H1 (cell line): ENCODE results near the gene YIF1A. TPM values are rescaled to one million over a fixed set of nuclear protein-coding genes. Genes with fewer than 3 reads are reported as not detected.

ENCODE experiments used
- CTCF ChIA-PET: fragments of 300-600 bp; sonication (Branson Sonifier 250); formaldehyde crosslinking; loops from one replicate; lab custom pipeline; 2021; ENCODE audit not compliant: partially characterized antibody; lab: Charles Lee
- POLR2A ChIA-PET: fragments of 300-600 bp; sonication (Branson Sonifier 250); formaldehyde crosslinking; loops from one replicate; lab custom pipeline; 2021; ENCODE audit warnings: inconsistent platforms; ENCODE audit not compliant: partially characterized antibody; lab: Charles Lee
- DNase-seq, 2 experiments: peaks; one replicate each; pipeline versions ENCODE4 v3.0.0 to v3.0.0-alpha.2; 2010 to 2022; ENCODE audit warnings: low spot score in 2 of 2, low read depth in 1 of 2, mixed read lengths in 1 of 2
- FAIRE-seq: peaks from 2 replicates; lab custom pipeline; 2011; peaks lifted over from hg19 to GRCh38; lab: Jason Lieb, UNC
- H2AFZ ChIP-seq: 2 replicates; pipeline ENCODE4 v1.8.1; 2012; ENCODE audit warnings: low read length, inconsistent platforms
- H2AK5ac ChIP-seq: 2 replicates; pipeline ENCODE4 v1.6.1; 2013; ENCODE audit warnings: low read depth, low read length
- H2BK120ac ChIP-seq: replicated peaks from 2 replicates; pipeline ENCODE3; 2013; ENCODE audit warnings: low read depth, low read length, inconsistent platforms
- H2BK12ac ChIP-seq: 2 replicates; pipeline ENCODE4 v1.6.1; 2013; ENCODE audit warnings: low read depth, low read length
- H2BK15ac ChIP-seq: 2 replicates; pipeline ENCODE4 v1.6.1; 2013; ENCODE audit warnings: low read length
- H2BK20ac ChIP-seq: 2 replicates; pipeline ENCODE4 v1.6.1; 2013; ENCODE audit warnings: low read length
- H2BK5ac ChIP-seq: 2 replicates; pipeline ENCODE4 v1.6.1; 2013; ENCODE audit warnings: low read depth, low read length
- H3K14ac ChIP-seq: 2 replicates; pipeline ENCODE4 v1.6.1; 2013; ENCODE audit warnings: inconsistent platforms; ENCODE audit not compliant: insufficient read length
- H3K18ac ChIP-seq: 2 replicates; pipeline ENCODE4 v1.6.1; 2013; ENCODE audit warnings: low read length; ENCODE audit errors: extremely low read depth
- H3K23ac ChIP-seq: 2 replicates; pipeline ENCODE4 v1.6.1; 2013; ENCODE audit warnings: inconsistent platforms; ENCODE audit not compliant: insufficient read length
- H3K23me2 ChIP-seq: 2 replicates; pipeline ENCODE4 v1.6.1; 2013; ENCODE audit warnings: low read depth, low read length
- H3K27ac ChIP-seq: 2 replicates; pipeline ENCODE4 v1.6.1; 2011; ENCODE audit warnings: low read depth, low read length, inconsistent platforms
- H3K27me3 ChIP-seq, 4 experiments: replicated peaks in 1 of 4; 1 replicate in 1 of 4; 2 replicates in 3 of 4; pipeline versions ENCODE4 v1.6.1 to v1.8.1; 2011 to 2013; ENCODE audit warnings: low read length in 3 of 4, mild to moderate bottlenecking in 3 of 4, inconsistent platforms in 2 of 4, mixed read lengths in 2 of 4, moderate library complexity in 1 of 4; ENCODE audit not compliant: control insufficient read depth in 3 of 4, insufficient read depth in 3 of 4; ENCODE audit errors: extremely low read depth in 1 of 4
- H3K36me3 ChIP-seq, 4 experiments: 2 replicates each; pipeline versions ENCODE4 v1.6.1 to v1.8.1; 2011 to 2013; ENCODE audit warnings: mild to moderate bottlenecking in 4 of 4, low read length in 3 of 4, moderate library complexity in 2 of 4, control low read depth in 1 of 4, inconsistent platforms in 1 of 4; ENCODE audit not compliant: insufficient read depth in 4 of 4, control insufficient read depth in 2 of 4
- H3K4ac ChIP-seq: replicated peaks from 2 replicates; pipeline ENCODE3; 2013; ENCODE audit warnings: low read length, low read depth, mixed read lengths, inconsistent platforms; ENCODE audit not compliant: insufficient read length
- H3K4me1 ChIP-seq, 4 experiments: replicated peaks in 1 of 4; 1 replicate in 1 of 4; 2 replicates in 3 of 4; pipeline versions ENCODE4 v1.6.1 to v1.8.1; 2011 to 2013; ENCODE audit warnings: low read length in 3 of 4, inconsistent platforms in 2 of 4, mixed read lengths in 1 of 4; ENCODE audit not compliant: insufficient read depth in 4 of 4, control insufficient read depth in 3 of 4
- H3K4me2 ChIP-seq, 2 experiments: 2 replicates each; pipeline versions ENCODE4 v1.6.1 to v1.8.1; 2011 to 2013; ENCODE audit warnings: low read depth in 2 of 2, low read length in 2 of 2, control low read depth in 1 of 2, inconsistent platforms in 1 of 2, mild to moderate bottlenecking in 1 of 2; ENCODE audit not compliant: insufficient read depth in 1 of 2
- H3K4me3 ChIP-seq, 4 experiments: fragments of 200-600, 300-600 bp in 1 of 4; sonication (generic), shearing (Covaris generic), sonication (Bioruptor Twin) in 1 of 4; 2 replicates each; pipeline versions ENCODE4 v1.5.1 to v1.8.1; 2011 to 2016; ENCODE audit warnings: low read length in 4 of 4, low read depth in 3 of 4, control low read depth in 2 of 4, inconsistent platforms in 2 of 4, mild to moderate bottlenecking in 2 of 4, mixed read lengths in 1 of 4, moderate library complexity in 1 of 4; ENCODE audit not compliant: insufficient read depth in 2 of 4; ENCODE audit errors: extremely low read depth in 1 of 4
- H3K56ac ChIP-seq: replicated peaks from 2 replicates; pipeline ENCODE3; 2013; ENCODE audit warnings: low read depth, mild to moderate bottlenecking, mixed read lengths, low read length, inconsistent platforms; ENCODE audit not compliant: insufficient read length
- H3K79me1 ChIP-seq: 2 replicates; pipeline ENCODE4 v1.6.1; 2013; ENCODE audit warnings: low read depth, low read length, control low read depth
- H3K79me2 ChIP-seq, 2 experiments: 2 replicates each; pipeline versions ENCODE4 v1.6.1 to v1.8.1; 2012 to 2013; ENCODE audit warnings: low read length in 2 of 2, mild to moderate bottlenecking in 2 of 2, inconsistent platforms in 1 of 2; ENCODE audit not compliant: insufficient read depth in 2 of 2, control insufficient read depth in 1 of 2
- H3K9ac ChIP-seq, 4 experiments: replicated peaks in 1 of 4; 1 replicate in 1 of 4; 2 replicates in 3 of 4; pipeline versions ENCODE4 v1.6.1 to v1.8.1; 2011 to 2013; ENCODE audit warnings: low read depth in 3 of 4, low read length in 3 of 4, control low read depth in 2 of 4, mild to moderate bottlenecking in 2 of 4, moderate library complexity in 2 of 4, inconsistent platforms in 1 of 4; ENCODE audit errors: extremely low read depth in 1 of 4
- H3K9me3 ChIP-seq, 2 experiments: 2 replicates each; pipeline versions ENCODE4 v1.6.1 to v1.8.1; 2012 to 2013; ENCODE audit warnings: mild to moderate bottlenecking in 2 of 2, moderate library complexity in 2 of 2, control low read depth in 1 of 2, inconsistent platforms in 1 of 2, low read depth in 1 of 2, low read length in 1 of 2, mixed read lengths in 1 of 2; ENCODE audit not compliant: insufficient read depth in 2 of 2
- H4K20me1 ChIP-seq, 2 experiments: replicated peaks in 1 of 2; 2 replicates each; pipeline versions ENCODE3 to v1.8.1; 2011 to 2013; ENCODE audit warnings: inconsistent platforms in 2 of 2, low read length in 2 of 2, mild to moderate bottlenecking in 1 of 2; ENCODE audit not compliant: insufficient read depth in 2 of 2, control insufficient read depth in 1 of 2
- H4K5ac ChIP-seq: 2 replicates; pipeline ENCODE4 v1.6.1; 2013; ENCODE audit warnings: low read length, low read depth, mixed read lengths, inconsistent platforms; ENCODE audit not compliant: insufficient read length
- H4K8ac ChIP-seq: 2 replicates; pipeline ENCODE4 v1.8.0; 2013; ENCODE audit warnings: mild to moderate bottlenecking, moderate library complexity, low read length, inconsistent platforms; ENCODE audit not compliant: insufficient read depth; ENCODE audit errors: extremely low read depth
- H4K91ac ChIP-seq: replicated peaks from 2 replicates; pipeline ENCODE3; 2013; ENCODE audit warnings: low read length, mixed read lengths, inconsistent platforms; ENCODE audit not compliant: insufficient read length
- BACH1 ChIP-seq: IDR thresholded peaks from 2 replicates; pipeline ENCODE4 v1.6.1; 2012; ENCODE audit warnings: low read length, improper control_type of control experiment
- EGR1 ChIP-seq: IDR thresholded peaks from 2 replicates; pipeline ENCODE4 v1.6.1; 2011; ENCODE audit warnings: low read depth, low read length, borderline replicate concordance
- EZH2 ChIP-seq: fragments of 200-600 bp; sonication (generic); IDR thresholded peaks from 2 replicates; pipeline ENCODE4 v1.7.1; 2012; ENCODE audit warnings: low read depth, mild to moderate bottlenecking, moderate library complexity, low read length, inconsistent platforms; ENCODE audit not compliant: severe bottlenecking
- HDAC2 ChIP-seq, 2 experiments: fragments of 300-600 bp in 1 of 2; sonication (generic) in 1 of 2; IDR thresholded peaks; 2 replicates each; pipeline ENCODE4 v1.6.1; 2011 to 2012; ENCODE audit warnings: low read depth in 2 of 2, low read length in 2 of 2, mild to moderate bottlenecking in 2 of 2, moderate library complexity in 2 of 2, borderline replicate concordance in 1 of 2, inconsistent platforms in 1 of 2
- KDM4A ChIP-seq: IDR thresholded peaks from one replicate; pipeline ENCODE4 v1.7.1; 2012; ENCODE audit warnings: low read depth, mild to moderate bottlenecking, moderate library complexity, low read length, inconsistent platforms; ENCODE audit not compliant: severe bottlenecking
- KDM5A ChIP-seq: fragments of 200-600 bp; IDR thresholded peaks from 2 replicates; pipeline ENCODE4 v1.7.1; 2012; ENCODE audit warnings: mild to moderate bottlenecking, low read length, inconsistent platforms, mixed read lengths
- MAX ChIP-seq: IDR thresholded peaks from 2 replicates; pipeline ENCODE4 v1.6.1; 2012; ENCODE audit warnings: inconsistent platforms
- SIN3A ChIP-seq, 2 experiments: IDR thresholded peaks in 1 of 2; conservative IDR thresholded peaks in 1 of 2; 2 replicates each; pipeline ENCODE4 v1.6.1; 2011 to 2012; ENCODE audit warnings: low read length in 2 of 2, improper control_type of control experiment in 1 of 2, low read depth in 1 of 2, mild to moderate bottlenecking in 1 of 2
- SP4 ChIP-seq: IDR thresholded peaks from 2 replicates; pipeline ENCODE4 v1.6.1; 2012; ENCODE audit warnings: low read length, inconsistent platforms
- YY1 ChIP-seq: IDR thresholded peaks from 2 replicates; pipeline ENCODE4 v1.6.1; 2011; ENCODE audit warnings: low read depth, mild to moderate bottlenecking, low read length
- WGBS, 2 experiments: shearing (Covaris generic) in 1 of 2; methylation state at CpG; one replicate each; pipeline versions ENCODE4 v1.1.6 to v1.1.7; 2013 to 2015; ENCODE audit warnings: low lambda C conversion rate in 2 of 2, mixed read lengths in 2 of 2, inconsistent platforms in 1 of 2, low coverage in 1 of 2, missing lambda C conversion rate in 1 of 2; ENCODE audit not compliant: insufficient replicate concordance in 2 of 2, insufficient coverage in 1 of 2, insufficient read length in 1 of 2; ENCODE audit errors: extremely low coverage in 1 of 2, missing lambda C conversion rate in 1 of 2; 5-methylcytosine and 5-hydroxymethylcytosine counted together
- polyA plus RNA-seq, 7 experiments: library from polyadenylated mRNA; depleted of rRNA in 3 of 7; stranded (reverse) in 5 of 7; unstranded in 2 of 7; fragments of >200 nt in 5 of 7; fragments of 200-250 nt in 2 of 7; gene quantifications; 1 replicate in 5 of 7; 2 replicates in 1 of 7; 4 replicates in 1 of 7; pipeline versions ENCODE4 v1.2.1 to v1.2.3, GENCODE V29; 2011 to 2013; ENCODE audit warnings: missing spikeins in 2 of 7, mixed read lengths in 2 of 7
- total RNA-seq: library from RNA; stranded (reverse); fragmentation: NEBNext Ultra II Directional; extraction: Animal tissue kit (Norgen Biotek cat#: 25700); gene quantifications from 2 replicates; pipeline ENCODE4 v1.2.1, GENCODE V29; 2021

YIF1A gene
- total and polyA plus RNA-seq, 2 of the 8 experiments (the other 6 are each of a cell fraction or from before 2014, with no cell fraction given): 70.1 to 178 TPM

GRCh38 chr11:66289548-66290329 lies 796 bp upstream of the YIF1A start:
- ChIA-PET POLR2A (interaction anchor here (1.2 to 4.5 kb wide), 14 partner anchors 8 to 399 kb away, joined by 3 to 29 read pairs (median 8); partner anchors contain the start of genes BRMS1, CCDC85B, CD248 and RAB1B), CTCF (interaction anchor here (1.0 to 6.9 kb wide), 12 partner anchors 7 to 221 kb away, joined by 3 to 57 read pairs (median 6); partner anchors contain the start of genes CNIH2, RAB1B and RIN1)
- Histone ChIP-seq H3K9me3 (no peaks in the 10 kb centered on the region), H2AFZ (peak overlapping the region; percentile 57; the same call in 1 of the 2 replicates), H3K14ac (no peak overlapping the region), H3K4me2 (peak overlapping the region; percentile 74 to 86), H2BK12ac (no peak overlapping the region), H4K20me1 (peaks cover 7 to 9% of the 10 kb centered on the region in 2 experiments), H3K27me3 (peaks cover 2 to 28% (median 18%) of the 10 kb centered on the region in 4 experiments), H3K56ac (no peak overlapping the region), H2BK120ac (no peak overlapping the region), H3K79me1 (peaks cover 6% of the 10 kb centered on the region), H3K4me1 (peaks cover 0 to 21% (median 6%) of the 10 kb centered on the region in 4 experiments; a peak in 5 of 7 replicates), H3K27ac (peak overlapping the region; percentile 55; the same call in 1 of the 2 replicates), H3K4ac (no peak overlapping the region), H4K8ac (peak overlapping the region; percentile 87), H3K18ac (no peak overlapping the region), H2BK20ac (no peak overlapping the region), H4K91ac (no peak overlapping the region), H3K36me3 (no peaks in the 10 kb centered on the region), H2BK5ac (no peak overlapping the region; the same call in 1 of the 2 replicates), H3K23ac (no peak overlapping the region), H3K23me2 (peaks cover 12% of the 10 kb centered on the region; the same call in 1 of the 2 replicates), H2BK15ac (0 out of 2 replicates have a peak overlapping the region, but pooled peaks have one; percentile 23), H2AK5ac (no peak overlapping the region), H3K9ac (peak overlapping the region in 3 of 4 experiments; percentile 39 to 60 (median 53); a peak in 5 of 7 replicates), H3K79me2 (peaks cover 0 to 9% of the 10 kb centered on the region in 2 experiments; a peak in 1 of 4 replicates), H3K4me3 (peak overlapping the region; percentile 61 to 91 (median 78)), H4K5ac (peak overlapping the region; percentile 20)
- WGBS, 2 experiments: 19% methylated on average over 36 of the region's 36 CpGs; no CpG with 5 or more reads in 1 of the 2 experiments
- FAIRE-seq (no peak), DNase-seq (peak in 1 of 2 experiments; percentile 93)
- TF ChIP-seq SP4 (no peak), EZH2 (no peak), BACH1 (peak; percentile 41; the same call in 1 of the 2 replicates), EGR1 (0 out of 2 replicates have a peak, but pooled peaks have one; percentile 30), KDM4A (peak; percentile 66), KDM5A (no peak), SIN3A (conservative IDR thresholded peaks at IDR 0.05 in 1 of 2, IDR thresholded peaks at IDR 0.05 in 1 of 2; ENCODE audit: low read depth in 1 of 2, low read length in 2 of 2) (peak; percentile 98 to 99), YY1 (peak; percentile 62; the same call in 1 of the 2 replicates), HDAC2 (IDR thresholded peaks at IDR 0.05; ENCODE audit: borderline replicate concordance in 1 of 2, low read depth in 2 of 2, low read length in 2 of 2) (peak; percentile 81 to 93), MAX (peak; percentile 69; the same call in 1 of the 2 replicates)
